HG02970 (cell line): ENCODE results near the gene ATG16L1.

Experiments used
- ATAC-seq: cut with Tn5 transposase; IDR thresholded peaks from one replicate; pipeline ENCODE4 v1.9.1; 2021; ENCODE audit warnings: mild to moderate bottlenecking, moderate library complexity, moderate number of reproducible peaks; ENCODE audit not compliant: unreplicated experiment, low FRiP score

ATG16L1 gene

GRCh38 chr2:233287871-233288270 lies 36.4 kb downstream of the ATG16L1 start:
- no peak for ATAC-seq

DNA sequence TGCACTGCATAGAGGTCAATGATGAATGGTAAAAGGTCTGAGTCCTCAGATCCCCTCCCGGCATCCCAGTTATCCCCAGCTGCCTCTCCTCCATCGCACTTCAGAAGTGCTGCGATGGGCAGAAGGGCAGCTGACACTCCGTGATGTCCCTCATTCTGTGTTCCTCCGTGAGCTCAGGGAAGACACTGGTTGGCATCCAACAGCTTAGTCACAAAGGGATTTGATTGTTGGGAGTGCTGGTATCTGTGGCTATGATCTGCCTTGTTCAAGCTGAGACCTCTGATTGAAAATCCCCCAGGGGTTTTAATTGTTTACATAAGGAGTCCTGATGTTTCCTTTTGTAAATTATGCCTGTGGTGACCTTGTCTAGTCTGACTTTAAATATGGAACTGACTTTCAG lies 37.2 kb downstream of the ATG16L1 start:
- no peak for ATAC-seq

DNA sequence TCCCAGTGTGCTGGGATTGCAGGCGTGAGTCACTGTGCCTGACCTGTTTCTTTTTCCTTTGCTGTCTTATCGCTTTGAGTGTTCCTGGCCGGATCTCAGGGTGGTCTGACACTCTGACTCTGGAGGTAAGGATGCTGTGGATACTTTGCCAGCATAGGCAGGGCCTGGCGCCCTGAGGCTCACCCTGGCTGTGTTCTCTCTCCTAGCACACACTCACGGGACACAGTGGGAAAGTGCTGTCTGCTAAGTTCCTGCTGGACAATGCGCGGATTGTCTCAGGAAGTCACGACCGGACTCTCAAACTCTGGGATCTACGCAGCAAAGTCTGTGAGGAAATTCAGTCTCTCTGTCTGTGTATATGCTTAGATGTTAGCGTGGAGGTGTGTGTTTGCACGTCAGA lies 38.2 kb downstream of the ATG16L1 start:
- no peak for ATAC-seq

DNA sequence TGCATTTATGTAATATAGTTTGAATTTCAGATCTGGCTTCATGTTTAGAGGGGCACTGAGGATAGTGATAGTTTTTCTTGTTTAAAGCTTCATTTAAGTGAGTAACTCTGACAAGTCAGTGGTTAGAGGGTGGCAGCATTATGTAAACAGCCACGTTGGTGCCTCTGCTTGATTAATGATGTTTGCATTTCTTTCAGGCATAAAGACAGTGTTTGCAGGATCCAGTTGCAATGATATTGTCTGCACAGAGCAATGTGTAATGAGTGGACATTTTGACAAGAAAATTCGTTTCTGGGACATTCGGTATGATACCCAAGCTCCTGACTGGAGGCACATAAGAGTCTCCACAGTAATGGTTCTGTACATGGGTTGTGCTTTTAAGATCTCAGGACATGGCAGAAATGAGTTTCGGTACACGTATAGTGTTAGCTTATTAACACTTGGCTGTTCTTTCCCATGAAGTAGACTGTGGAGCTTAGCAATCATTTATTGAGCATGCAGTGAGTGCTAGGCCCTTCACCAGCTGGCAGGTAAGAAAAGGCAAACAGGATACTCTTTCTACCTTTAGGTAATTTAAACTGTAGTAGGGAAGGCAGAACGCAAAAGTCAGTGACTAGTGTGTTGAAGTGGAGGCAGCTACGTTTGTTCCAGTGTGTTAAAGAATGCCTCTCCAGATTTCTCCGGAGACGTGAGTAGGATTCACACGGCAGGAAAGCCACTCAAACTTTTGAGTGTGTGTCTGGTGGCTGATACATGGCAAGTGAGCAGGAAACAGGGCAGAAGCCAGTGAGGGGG lies 38.8 kb downstream of the ATG16L1 start:
- ATAC-seq = no peak

DNA sequence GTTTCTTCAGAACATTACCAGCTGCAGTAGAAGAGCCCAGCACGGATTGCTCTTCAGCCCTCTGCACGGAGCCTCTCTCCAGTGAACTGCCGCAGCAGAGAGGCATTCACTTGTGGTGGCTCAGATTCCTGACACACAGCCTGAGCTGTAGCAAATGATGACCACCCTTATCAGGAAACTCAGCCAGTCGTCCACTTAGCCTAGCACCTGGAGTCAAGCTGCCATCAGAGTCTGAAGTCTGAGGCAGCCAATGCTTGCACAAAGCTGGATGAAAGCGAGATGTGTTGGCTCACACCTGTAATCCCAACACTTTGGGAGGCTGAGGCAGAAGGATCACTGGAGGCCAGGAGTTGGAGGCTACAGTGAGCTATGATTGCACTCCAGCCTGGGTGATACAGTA lies 44.4 kb downstream of the ATG16L1 start:
- no peak for ATAC-seq

DNA sequence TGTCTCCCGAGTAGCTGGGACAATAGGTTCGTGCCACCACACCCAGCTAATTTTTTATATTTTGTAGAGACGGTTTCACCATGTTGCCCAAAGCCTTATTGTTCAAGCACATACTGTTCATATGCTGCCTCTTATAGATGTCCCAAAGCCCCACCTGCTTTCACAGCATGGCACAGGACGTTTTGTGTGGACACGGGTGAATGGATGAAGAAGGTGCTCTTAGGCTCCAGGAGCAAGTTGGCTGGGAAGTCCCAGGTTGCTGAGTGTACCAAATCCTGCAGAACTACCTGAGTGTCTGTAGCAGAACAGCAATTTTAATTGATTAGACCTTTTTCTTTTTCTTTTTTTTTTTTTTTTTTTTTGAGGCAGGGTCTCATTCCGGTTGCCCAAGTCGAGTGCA lies 45.6 kb downstream of the ATG16L1 start:
- ATAC-seq = no peak

DNA sequence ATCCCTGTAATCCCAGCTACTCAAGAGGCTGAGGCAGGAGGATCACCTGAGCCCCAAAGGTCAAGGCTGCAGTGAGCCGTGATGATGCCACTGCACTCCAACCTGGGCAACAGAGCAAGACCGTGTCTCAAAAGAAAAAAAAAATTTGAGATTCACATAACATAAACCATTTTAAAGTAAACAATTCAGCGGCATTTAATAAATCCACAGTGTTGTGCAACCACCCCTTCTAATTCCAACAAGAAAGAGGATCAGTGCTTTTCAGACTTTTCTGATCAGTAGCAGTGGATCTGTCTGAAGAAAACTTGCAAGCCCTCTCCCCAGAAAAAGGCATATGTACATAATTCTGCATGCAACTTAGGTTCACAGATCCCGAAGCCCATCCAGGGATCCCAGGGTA lies 48.9 kb downstream of the ATG16L1 start:
- ATAC-seq = no peak

DNA sequence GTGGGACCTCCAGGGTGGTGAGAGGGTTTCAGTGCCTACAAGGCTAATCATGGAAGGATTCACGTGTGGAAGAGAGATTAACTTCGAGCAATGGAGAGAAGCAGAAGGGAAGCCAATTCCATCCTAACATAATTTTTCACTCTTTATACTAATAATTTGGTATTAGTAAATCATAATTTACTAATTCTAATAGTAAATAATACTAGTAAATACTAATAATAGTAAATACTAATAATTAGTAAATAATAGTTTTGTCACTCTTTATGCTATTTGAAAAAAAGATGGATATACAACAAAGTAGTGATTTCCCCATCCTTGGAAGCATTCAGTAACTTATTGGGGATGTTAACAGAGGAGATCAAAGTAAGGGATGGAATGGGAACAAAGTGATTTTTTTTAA lies 49.8 kb downstream of the ATG16L1 start:
- no peak for ATAC-seq

DNA sequence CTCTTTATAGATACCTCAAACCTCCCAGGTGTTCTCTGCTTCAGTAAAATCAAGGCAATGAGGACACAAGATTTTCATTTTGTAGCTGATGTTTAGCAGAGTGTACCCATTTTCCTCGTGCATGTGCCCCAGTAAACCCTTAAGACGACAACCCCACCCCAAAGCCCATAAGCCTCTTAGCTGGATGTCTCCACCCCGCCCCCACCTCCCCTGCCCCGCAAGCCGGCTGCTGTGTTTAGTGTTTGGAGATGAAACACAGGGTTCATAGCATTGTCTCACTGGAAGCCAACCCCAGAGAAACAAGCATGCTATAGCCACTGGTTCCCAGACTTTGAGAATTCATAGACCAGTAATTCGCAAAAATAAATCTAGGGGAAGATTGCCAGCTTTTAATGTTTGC lies 50.3 kb downstream of the ATG16L1 start:
- no peak for ATAC-seq

GRCh38 chr2:233303252-233303651 lies 51.8 kb downstream of the ATG16L1 start:
- ATAC-seq = no peak

DNA sequence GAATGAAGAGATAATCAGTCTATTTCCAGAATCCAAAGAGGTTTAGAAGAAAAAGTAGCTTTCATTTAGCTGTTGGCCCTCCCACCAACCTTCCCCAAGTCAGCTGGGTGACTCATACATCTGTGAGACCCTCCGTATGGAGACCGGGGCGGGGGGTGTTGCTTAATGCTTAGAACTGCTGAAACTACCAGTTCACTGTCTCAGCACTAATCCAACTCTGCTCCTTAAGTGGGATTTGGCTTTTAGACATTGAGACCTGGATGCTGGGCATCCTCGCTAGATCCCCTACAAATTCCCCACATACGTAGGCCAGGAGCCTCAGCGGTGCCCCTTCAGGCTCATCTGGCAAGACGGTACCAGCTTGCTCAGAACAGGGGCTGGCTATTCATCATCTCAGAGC lies 56.1 kb downstream of the ATG16L1 start, which contains the start of gene SAG:
Gene SAG, plus strand, starts transcription at position 252 of the 400 bp plus-strand sequence. CDS start 1,374 bp downstream, outside the sequence.
- ATAC-seq = no peak

DNA sequence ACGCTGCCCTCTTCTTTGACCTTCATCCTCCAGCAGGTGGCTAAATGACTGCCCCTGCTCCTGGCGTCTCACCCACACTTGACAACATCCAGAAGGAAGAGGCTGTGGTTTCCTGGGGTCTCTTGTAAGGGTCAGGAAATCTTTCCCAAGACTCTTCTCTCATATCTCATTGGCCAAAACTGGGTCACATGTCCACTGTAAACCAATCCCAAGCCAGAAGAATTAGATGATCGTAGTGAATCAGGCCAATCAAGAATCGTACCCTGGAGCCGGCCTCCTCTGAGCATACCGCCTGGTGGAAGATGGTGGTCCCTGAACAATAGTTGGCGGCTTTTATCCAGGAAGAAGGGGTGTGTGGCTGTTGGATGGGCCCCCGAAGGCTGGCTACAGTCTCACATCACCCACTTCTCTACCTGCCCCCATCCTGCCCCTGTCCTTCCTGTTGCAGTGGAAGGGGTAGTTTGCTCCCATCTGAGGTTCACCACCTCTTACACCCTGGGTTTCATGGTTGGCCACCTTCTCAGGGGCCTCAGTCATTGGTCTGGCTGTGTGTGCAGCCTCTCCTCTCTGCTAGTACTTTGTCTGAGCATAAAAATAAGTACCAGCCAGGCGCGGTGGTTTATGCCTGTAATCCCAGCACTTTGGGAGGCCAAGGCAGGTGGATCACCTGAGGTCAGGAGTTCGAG lies 59.9 kb downstream of the ATG16L1 start:
- ATAC-seq = no peak

DNA sequence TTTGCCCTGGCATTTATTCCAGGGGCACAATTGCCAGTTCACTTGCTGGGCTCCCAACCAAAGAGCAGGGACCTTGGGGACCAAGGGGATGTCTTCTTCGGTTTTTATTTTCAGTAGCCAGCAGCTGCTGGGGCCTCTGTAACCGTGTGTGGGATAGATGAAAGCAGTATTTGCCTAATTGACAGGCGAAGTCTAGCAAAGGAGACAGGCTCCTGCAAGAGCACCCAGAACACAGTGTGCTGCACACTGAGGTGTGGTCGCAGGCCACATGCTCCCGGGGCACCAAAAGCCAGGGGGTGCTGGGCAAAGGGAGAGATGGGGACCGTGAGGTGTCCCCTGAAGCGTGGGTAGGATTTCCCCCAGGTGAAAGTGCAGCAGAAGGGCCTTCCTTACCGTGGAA lies 61.4 kb downstream of the ATG16L1 start:
- ATAC-seq = no peak

DNA sequence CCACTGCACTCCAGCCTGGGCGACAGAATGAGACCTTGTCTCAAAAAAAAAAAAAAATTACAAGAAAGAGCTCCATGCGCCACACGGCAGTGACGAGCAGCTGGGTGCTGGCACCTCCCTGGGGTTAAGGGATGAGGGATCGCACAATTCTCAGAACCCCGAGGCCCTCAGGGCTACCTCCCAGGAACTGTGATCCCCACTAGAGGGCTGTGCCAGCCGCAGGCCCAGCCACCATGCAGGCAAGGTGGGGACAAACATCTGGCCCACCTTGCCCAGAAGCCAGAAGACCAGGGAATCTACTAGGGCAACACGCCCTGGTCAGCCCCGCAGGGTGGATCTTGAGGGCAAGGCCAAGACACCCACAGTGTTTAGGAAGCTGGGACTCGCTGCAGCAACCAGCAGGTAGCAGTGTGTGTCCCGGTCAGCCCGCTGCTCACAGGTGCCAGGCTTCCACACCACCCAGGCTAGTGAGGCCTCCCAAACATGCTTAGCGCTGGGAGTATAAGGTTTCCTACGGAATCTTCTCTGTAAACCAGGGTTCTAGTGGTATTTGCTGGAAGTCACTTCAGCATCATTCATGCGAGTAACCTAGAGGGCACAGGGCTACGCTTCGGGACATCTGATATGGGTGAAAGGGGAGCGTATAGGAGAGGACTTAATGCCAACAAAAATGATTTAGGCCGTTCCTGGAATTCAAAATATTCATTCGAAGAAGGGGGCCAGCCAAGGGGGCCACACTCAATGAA lies 62.9 kb downstream of the ATG16L1 start:
- ATAC-seq = no peak

- ATAC-seq = no peak
Measured at GRCh38 chr2:233317196-233317943, 65.9 kb downstream of the ATG16L1 start.

- no peak for ATAC-seq
Measured at GRCh38 chr2:233319256-233319655, 67.8 kb downstream of the ATG16L1 start.

GRCh38 chr2:233320470-233320869 lies 69.0 kb downstream of the ATG16L1 start:
- ATAC-seq = no peak

- ATAC-seq = no peak
Measured at GRCh38 chr2:233321166-233321565, 69.7 kb downstream of the ATG16L1 start.

DNA sequence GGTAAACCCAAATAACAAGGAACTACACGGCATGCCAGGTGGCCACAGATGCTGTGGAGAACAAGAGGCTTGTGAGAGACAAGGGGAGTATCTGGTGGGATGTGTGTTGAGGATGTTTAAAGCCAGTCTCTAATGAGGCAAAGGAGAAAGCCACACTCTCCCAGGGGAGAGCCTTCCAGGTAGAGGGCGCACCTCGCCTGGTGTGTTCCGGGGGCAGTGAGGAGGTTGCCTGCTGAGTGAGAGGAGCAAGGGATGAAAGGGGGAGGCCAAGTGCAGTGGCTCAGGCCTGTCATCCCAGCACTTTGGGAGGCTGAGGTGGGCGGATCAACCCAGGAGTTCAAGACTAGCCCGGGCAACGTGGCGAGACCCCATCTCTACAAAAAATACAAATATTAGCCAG lies 72.4 kb downstream of the ATG16L1 start:
- ATAC-seq = no peak

GRCh38 chr2:233325256-233325655 lies 73.8 kb downstream of the ATG16L1 start:
- ATAC-seq = no peak

GRCh38 chr2:233325814-233326213 lies 74.3 kb downstream of the ATG16L1 start:
- no peak for ATAC-seq
